HUES48 (cell line): ENCODE data around the gene TMEM259.

Experiments
- H3K27ac ChIP-seq: one replicate; pipeline ENCODE4 v1.7.0; 2013; ENCODE audit warnings: low read depth, low read length, inconsistent platforms
- H3K27me3 ChIP-seq: 2 replicates; pipeline ENCODE4 v1.6.1; 2013; ENCODE audit warnings: mild to moderate bottlenecking, low read length; ENCODE audit not compliant: control insufficient read depth, insufficient read depth
- H3K36me3 ChIP-seq: 2 replicates; pipeline ENCODE4 v1.6.1; 2013; ENCODE audit warnings: low read length; ENCODE audit not compliant: control insufficient read depth, insufficient read depth
- H3K4me1 ChIP-seq: 2 replicates; pipeline ENCODE4 v1.6.1; 2013; ENCODE audit warnings: mild to moderate bottlenecking, low read length; ENCODE audit not compliant: control insufficient read depth, insufficient read depth
- H3K4me3 ChIP-seq: 2 replicates; pipeline ENCODE4 v1.5.1; 2013; ENCODE audit warnings: mild to moderate bottlenecking, low read depth, low read length
- H3K9ac ChIP-seq: 2 replicates; pipeline ENCODE4 v1.6.1; 2013; ENCODE audit warnings: mild to moderate bottlenecking, low read depth, low read length, moderate library complexity
- H3K9me3 ChIP-seq: 2 replicates; pipeline ENCODE4 v1.6.1; 2013; ENCODE audit warnings: low read length; ENCODE audit not compliant: control insufficient read depth, insufficient read depth

The TMEM259 gene

GRCh38 chr19:973726-974563 lies 47.0 kb downstream of the TMEM259 start:
- Histone ChIP-seq H3K4me3 (no peak overlapping the region), H3K9ac (no peak overlapping the region), H3K27me3 (no peaks in the 10 kb centered on the region)

DNA sequence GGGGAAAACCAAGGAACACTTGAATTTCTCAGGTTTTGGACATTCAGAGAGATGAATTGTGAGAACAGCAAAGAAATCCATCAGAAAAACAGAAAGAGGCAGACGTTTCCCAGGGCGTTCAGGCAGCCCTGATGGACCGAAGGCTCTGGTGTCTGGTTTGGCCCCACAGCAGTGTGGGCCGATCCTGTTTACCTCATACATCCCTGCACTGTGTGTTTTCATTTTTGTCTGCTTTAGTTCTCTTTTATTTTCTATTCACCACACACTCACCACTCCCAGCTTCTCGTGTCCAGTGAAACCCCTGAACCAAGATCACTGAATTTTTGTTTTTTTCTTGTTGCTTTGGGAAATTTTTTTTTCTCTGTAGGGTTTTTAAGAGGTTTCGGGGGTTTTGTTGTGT lies 48.6 kb downstream of the TMEM259 start:
- Histone ChIP-seq H3K27ac (no peak overlapping the region), H3K36me3 (peaks cover 41% of the 10 kb centered on the region), H3K9ac (no peak overlapping the region), H3K27me3 (no peaks in the 10 kb centered on the region), H3K4me1 (no peaks in the 10 kb centered on the region), H3K4me3 (no peak overlapping the region), H3K9me3 (peaks cover 4% of the 10 kb centered on the region)

More at GRCh38 chr19:973726-974563, 47.0 kb downstream of the TMEM259 start:
- Histone ChIP-seq H3K27ac (no peak overlapping the region), H3K36me3 (peaks cover 29% of the 10 kb centered on the region), H3K9me3 (peaks cover 4% of the 10 kb centered on the region), H3K4me1 (no peaks in the 10 kb centered on the region)

DNA sequence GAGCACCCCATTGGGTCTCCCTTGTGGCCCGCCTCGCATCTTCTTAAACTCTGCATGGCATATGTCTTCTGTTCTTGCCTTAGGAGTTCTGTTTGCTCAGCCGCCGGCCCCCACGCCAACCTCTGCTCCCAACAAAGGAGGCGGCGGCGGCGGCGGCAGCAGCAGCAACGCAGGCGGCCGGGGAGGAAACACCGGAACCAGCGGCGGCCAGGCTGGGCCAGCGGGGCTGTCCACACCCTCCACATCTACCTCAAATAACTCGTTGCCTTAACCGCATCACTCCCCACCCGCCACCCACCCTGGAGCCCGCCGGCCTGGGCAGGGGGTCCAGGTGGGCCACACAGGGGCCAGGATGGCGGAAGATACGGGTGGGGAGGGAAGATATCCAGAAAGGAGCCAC lies 49.1 kb downstream of the TMEM259 start:
- Histone ChIP-seq H3K27ac (no peak overlapping the region), H3K9ac (no peak overlapping the region), H3K27me3 (no peaks in the 10 kb centered on the region), H3K4me3 (no peak overlapping the region), H3K36me3 (peaks cover 42% of the 10 kb centered on the region), H3K9me3 (peaks cover 4% of the 10 kb centered on the region), H3K4me1 (no peaks in the 10 kb centered on the region)

DNA sequence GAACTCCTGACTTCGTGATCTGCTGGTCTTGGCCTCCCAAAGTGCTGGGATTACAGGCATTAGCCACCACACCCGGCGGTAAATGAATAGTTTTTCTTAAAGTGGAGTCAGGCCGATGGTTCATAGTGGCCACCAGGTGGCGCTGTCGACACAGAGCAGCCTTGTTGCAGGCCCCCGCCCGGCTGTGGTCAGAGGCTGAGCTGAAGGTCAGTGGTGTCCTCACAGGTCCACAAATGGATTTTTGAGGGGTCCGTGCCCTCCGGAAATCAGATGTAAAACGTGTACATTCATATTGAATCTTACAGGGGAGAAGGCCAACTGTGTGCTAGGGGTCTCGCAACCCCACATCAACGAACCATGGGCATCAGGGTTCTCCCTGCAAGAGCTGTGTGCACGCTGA lies 50.2 kb downstream of the TMEM259 start:
- no peak overlapping the region for H3K9ac ChIP-seq
- H3K4me3 ChIP-seq = no peak overlapping the region

GRCh38 chr19:966485-967088 lies 54.3 kb downstream of the TMEM259 start:
- H3K4me3 ChIP-seq = no peak overlapping the region
- peaks cover 7% of the 10 kb centered on the region for H3K9me3 ChIP-seq
- no peaks in the 10 kb centered on the region for H3K4me1 ChIP-seq
- H3K9ac ChIP-seq = no peak overlapping the region
- peaks cover 61% of the 10 kb centered on the region for H3K36me3 ChIP-seq
- H3K27me3 ChIP-seq = no peaks in the 10 kb centered on the region
- H3K27ac ChIP-seq = no peak overlapping the region

More for the DNA sequence above, 50.2 kb downstream of the TMEM259 start:
- peaks cover 4% of the 10 kb centered on the region for H3K9me3 ChIP-seq
- no peaks in the 10 kb centered on the region for H3K4me1 ChIP-seq
- no peak overlapping the region for H3K27ac ChIP-seq
- H3K36me3 ChIP-seq = peaks cover 47% of the 10 kb centered on the region
- H3K27me3 ChIP-seq = no peaks in the 10 kb centered on the region

GRCh38 chr19:964761-965694 lies 55.9 kb downstream of the TMEM259 start:
- no peak overlapping the region for H3K9ac ChIP-seq
- no peaks in the 10 kb centered on the region for H3K27me3 ChIP-seq
- H3K9me3 ChIP-seq = peaks cover 2% of the 10 kb centered on the region; the same call in 1 of the 2 replicates
- H3K36me3 ChIP-seq = peaks cover 53% of the 10 kb centered on the region
- no peaks in the 10 kb centered on the region for H3K4me1 ChIP-seq
- H3K27ac ChIP-seq = no peak overlapping the region
- H3K4me3 ChIP-seq = no peak overlapping the region

DNA sequence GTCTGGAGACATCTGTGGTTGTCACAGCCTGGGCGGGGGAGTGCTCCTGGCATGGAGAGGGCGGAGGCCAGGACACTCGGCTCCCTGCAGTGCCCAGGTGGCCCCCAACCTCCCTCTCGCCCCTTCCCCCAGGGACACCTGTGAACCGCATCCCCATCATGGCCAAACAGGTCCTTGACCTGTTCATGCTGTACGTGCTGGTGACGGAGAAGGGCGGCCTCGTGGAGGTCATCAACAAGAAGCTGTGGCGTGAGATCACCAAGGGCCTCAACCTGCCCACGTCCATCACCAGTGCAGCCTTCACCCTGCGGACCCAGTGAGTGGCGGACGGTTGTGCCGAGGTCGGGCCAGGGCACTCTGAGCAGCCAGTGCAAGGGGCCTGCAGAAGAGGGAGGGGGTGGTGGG lies 56.8 kb downstream of the TMEM259 start:
- Histone ChIP-seq H3K27me3 (no peaks in the 10 kb centered on the region), H3K4me1 (no peaks in the 10 kb centered on the region), H3K27ac (no peak overlapping the region), H3K36me3 (peaks cover 52% of the 10 kb centered on the region), H3K9ac (no peak overlapping the region), H3K4me3 (no peak overlapping the region), H3K9me3 (peaks cover 2% of the 10 kb centered on the region; the same call in 1 of the 2 replicates)

GRCh38 chr19:963486-963951 lies 57.4 kb downstream of the TMEM259 start:
- Histone ChIP-seq H3K4me3 (no peak overlapping the region), H3K4me1 (no peaks in the 10 kb centered on the region), H3K9me3 (peaks cover 2% of the 10 kb centered on the region; the same call in 1 of the 2 replicates), H3K36me3 (peaks cover 46% of the 10 kb centered on the region), H3K27me3 (no peaks in the 10 kb centered on the region), H3K27ac (no peak overlapping the region), H3K9ac (no peak overlapping the region)

GRCh38 chr19:962683-963400 lies 58.1 kb downstream of the TMEM259 start:
- Histone ChIP-seq H3K27ac (no peak overlapping the region), H3K27me3 (no peaks in the 10 kb centered on the region), H3K36me3 (peaks cover 41% of the 10 kb centered on the region), H3K4me3 (no peak overlapping the region), H3K4me1 (no peaks in the 10 kb centered on the region), H3K9ac (no peak overlapping the region), H3K9me3 (peaks cover 2% of the 10 kb centered on the region; the same call in 1 of the 2 replicates)
